H1 (cell line): ENCODE data around the gene ETS1. TPM values are rescaled to one million over a fixed set of nuclear protein-coding genes. Genes with fewer than 3 reads are reported as not detected.

Source experiments
- RAD21 ChIP-seq, 2 experiments: IDR thresholded peaks in 1 of 2; conservative IDR thresholded peaks in 1 of 2; 2 replicates each; pipeline ENCODE4 v1.6.1; 2011; ENCODE audit warnings: low read depth in 2 of 2, low read length in 2 of 2, improper control_type of control experiment in 1 of 2, inconsistent platforms in 1 of 2, mild to moderate bottlenecking in 1 of 2, moderate library complexity in 1 of 2
- SAP30 ChIP-seq: fragments of 300-600 bp; sonication (generic); IDR thresholded peaks from 2 replicates; pipeline ENCODE4 v1.7.1; 2012; ENCODE audit warnings: low read length, moderate library complexity, mild to moderate bottlenecking, inconsistent platforms; ENCODE audit not compliant: insufficient read depth, insufficient replicate concordance
- SIX5 ChIP-seq: IDR thresholded peaks from 2 replicates; pipeline ENCODE4 v1.6.1; 2011; ENCODE audit warnings: mild to moderate bottlenecking, low read depth, low read length
- SUZ12 ChIP-seq: fragments of 200-600 bp; sonication (generic); IDR thresholded peaks from 2 replicates; pipeline ENCODE4 v1.6.1; 2012; ENCODE audit warnings: mild to moderate bottlenecking, inconsistent platforms, low read length, moderate library complexity, mixed read lengths
- TAF1 ChIP-seq: IDR thresholded peaks from 2 replicates; pipeline ENCODE4 v1.6.1; 2011; ENCODE audit warnings: mild to moderate bottlenecking, low read depth, low read length
- YY1 ChIP-seq: IDR thresholded peaks from 2 replicates; pipeline ENCODE4 v1.6.1; 2011; ENCODE audit warnings: low read depth, mild to moderate bottlenecking, low read length
- polyA plus RNA-seq, 7 experiments: library from polyadenylated mRNA; depleted of rRNA in 3 of 7; stranded (reverse) in 5 of 7; unstranded in 2 of 7; fragments of >200 nt in 5 of 7; fragments of 200-250 nt in 2 of 7; gene quantifications; 1 replicate in 5 of 7; 2 replicates in 1 of 7; 4 replicates in 1 of 7; pipeline versions ENCODE4 v1.2.1 to v1.2.3, GENCODE V29; 2011 to 2013; ENCODE audit warnings: missing spikeins in 2 of 7, mixed read lengths in 2 of 7
- total RNA-seq: library from RNA; stranded (reverse); fragmentation: NEBNext Ultra II Directional; extraction: Animal tissue kit (Norgen Biotek cat#: 25700); gene quantifications from 2 replicates; pipeline ENCODE4 v1.2.1, GENCODE V29; 2021
- TF ChIP-seq, protein P1 (sequence below): fragments of 300-600 bp; sonication (generic); IDR thresholded peaks from 2 replicates; pipeline ENCODE4 v1.7.1; 2012; ENCODE audit warnings: low read length, moderate library complexity, mild to moderate bottlenecking, inconsistent platforms; ENCODE audit not compliant: insufficient replicate concordance

ETS1 gene
- total and polyA plus RNA-seq, 2 of the 8 experiments (the other 6 are each of a cell fraction or from before 2014, with no cell fraction given) = 10.0 to 35.3 TPM

DNA sequence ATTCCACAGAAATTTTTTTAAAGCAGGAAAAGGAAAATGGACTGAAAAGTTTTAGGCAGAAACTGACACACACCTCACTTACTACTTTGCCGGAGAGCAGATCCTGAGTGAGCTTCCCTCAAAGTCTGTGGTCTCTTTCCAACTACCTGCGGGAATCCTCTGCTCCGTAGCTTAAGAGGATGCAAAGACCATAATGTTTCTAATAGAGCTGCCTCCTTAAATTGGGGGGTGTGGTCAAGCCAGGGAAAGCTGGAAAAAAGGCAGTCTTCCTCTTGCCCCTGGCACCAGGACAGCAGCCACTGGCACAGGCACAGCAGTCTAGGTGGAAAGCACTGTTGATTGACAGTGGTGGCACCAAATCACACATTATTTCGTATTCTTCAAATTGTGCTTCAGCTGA, at the start of gene ETS1 (continued):
- TF ChIP-seq, protein P1, sequence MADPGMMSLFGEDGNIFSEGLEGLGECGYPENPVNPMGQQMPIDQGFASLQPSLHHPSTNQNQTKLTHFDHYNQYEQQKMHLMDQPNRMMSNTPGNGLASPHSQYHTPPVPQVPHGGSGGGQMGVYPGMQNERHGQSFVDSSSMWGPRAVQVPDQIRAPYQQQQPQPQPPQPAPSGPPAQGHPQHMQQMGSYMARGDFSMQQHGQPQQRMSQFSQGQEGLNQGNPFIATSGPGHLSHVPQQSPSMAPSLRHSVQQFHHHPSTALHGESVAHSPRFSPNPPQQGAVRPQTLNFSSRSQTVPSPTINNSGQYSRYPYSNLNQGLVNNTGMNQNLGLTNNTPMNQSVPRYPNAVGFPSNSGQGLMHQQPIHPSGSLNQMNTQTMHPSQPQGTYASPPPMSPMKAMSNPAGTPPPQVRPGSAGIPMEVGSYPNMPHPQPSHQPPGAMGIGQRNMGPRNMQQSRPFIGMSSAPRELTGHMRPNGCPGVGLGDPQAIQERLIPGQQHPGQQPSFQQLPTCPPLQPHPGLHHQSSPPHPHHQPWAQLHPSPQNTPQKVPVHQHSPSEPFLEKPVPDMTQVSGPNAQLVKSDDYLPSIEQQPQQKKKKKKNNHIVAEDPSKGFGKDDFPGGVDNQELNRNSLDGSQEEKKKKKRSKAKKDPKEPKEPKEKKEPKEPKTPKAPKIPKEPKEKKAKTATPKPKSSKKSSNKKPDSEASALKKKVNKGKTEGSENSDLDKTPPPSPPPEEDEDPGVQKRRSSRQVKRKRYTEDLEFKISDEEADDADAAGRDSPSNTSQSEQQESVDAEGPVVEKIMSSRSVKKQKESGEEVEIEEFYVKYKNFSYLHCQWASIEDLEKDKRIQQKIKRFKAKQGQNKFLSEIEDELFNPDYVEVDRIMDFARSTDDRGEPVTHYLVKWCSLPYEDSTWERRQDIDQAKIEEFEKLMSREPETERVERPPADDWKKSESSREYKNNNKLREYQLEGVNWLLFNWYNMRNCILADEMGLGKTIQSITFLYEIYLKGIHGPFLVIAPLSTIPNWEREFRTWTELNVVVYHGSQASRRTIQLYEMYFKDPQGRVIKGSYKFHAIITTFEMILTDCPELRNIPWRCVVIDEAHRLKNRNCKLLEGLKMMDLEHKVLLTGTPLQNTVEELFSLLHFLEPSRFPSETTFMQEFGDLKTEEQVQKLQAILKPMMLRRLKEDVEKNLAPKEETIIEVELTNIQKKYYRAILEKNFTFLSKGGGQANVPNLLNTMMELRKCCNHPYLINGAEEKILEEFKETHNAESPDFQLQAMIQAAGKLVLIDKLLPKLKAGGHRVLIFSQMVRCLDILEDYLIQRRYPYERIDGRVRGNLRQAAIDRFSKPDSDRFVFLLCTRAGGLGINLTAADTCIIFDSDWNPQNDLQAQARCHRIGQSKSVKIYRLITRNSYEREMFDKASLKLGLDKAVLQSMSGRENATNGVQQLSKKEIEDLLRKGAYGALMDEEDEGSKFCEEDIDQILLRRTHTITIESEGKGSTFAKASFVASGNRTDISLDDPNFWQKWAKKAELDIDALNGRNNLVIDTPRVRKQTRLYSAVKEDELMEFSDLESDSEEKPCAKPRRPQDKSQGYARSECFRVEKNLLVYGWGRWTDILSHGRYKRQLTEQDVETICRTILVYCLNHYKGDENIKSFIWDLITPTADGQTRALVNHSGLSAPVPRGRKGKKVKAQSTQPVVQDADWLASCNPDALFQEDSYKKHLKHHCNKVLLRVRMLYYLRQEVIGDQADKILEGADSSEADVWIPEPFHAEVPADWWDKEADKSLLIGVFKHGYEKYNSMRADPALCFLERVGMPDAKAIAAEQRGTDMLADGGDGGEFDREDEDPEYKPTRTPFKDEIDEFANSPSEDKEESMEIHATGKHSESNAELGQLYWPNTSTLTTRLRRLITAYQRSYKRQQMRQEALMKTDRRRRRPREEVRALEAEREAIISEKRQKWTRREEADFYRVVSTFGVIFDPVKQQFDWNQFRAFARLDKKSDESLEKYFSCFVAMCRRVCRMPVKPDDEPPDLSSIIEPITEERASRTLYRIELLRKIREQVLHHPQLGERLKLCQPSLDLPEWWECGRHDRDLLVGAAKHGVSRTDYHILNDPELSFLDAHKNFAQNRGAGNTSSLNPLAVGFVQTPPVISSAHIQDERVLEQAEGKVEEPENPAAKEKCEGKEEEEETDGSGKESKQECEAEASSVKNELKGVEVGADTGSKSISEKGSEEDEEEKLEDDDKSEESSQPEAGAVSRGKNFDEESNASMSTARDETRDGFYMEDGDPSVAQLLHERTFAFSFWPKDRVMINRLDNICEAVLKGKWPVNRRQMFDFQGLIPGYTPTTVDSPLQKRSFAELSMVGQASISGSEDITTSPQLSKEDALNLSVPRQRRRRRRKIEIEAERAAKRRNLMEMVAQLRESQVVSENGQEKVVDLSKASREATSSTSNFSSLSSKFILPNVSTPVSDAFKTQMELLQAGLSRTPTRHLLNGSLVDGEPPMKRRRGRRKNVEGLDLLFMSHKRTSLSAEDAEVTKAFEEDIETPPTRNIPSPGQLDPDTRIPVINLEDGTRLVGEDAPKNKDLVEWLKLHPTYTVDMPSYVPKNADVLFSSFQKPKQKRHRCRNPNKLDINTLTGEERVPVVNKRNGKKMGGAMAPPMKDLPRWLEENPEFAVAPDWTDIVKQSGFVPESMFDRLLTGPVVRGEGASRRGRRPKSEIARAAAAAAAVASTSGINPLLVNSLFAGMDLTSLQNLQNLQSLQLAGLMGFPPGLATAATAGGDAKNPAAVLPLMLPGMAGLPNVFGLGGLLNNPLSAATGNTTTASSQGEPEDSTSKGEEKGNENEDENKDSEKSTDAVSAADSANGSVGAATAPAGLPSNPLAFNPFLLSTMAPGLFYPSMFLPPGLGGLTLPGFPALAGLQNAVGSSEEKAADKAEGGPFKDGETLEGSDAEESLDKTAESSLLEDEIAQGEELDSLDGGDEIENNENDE = peak; percentile 99
- TF ChIP-seq SIX5 (no peak), TAF1 (peak; percentile 81), RAD21 (IDR thresholded peaks at IDR 0.05 in 1 of 2, conservative IDR thresholded peaks at IDR 0.05 in 1 of 2; ENCODE audit: low read depth in 2 of 2, low read length in 2 of 2) (no peak; a peak in 2 of 4 replicates), SUZ12 (no peak), YY1 (0 out of 2 replicates have a peak, but pooled peaks have one; percentile 22), SAP30 (peak; percentile 29)
